Measurements from ENCODE around the gene ARFGAP2. TPM values are rescaled to one million over a fixed set of nuclear protein-coding genes. Genes with fewer than 3 reads are reported as not detected.

Gene ARFGAP2
- total and polyA plus RNA-seq, 9 of the 15 experiments (the other 6 are each of a cell fraction or from before 2014, with no cell fraction given) = 29.1 to 140 (median 90.1) TPM

DNA sequence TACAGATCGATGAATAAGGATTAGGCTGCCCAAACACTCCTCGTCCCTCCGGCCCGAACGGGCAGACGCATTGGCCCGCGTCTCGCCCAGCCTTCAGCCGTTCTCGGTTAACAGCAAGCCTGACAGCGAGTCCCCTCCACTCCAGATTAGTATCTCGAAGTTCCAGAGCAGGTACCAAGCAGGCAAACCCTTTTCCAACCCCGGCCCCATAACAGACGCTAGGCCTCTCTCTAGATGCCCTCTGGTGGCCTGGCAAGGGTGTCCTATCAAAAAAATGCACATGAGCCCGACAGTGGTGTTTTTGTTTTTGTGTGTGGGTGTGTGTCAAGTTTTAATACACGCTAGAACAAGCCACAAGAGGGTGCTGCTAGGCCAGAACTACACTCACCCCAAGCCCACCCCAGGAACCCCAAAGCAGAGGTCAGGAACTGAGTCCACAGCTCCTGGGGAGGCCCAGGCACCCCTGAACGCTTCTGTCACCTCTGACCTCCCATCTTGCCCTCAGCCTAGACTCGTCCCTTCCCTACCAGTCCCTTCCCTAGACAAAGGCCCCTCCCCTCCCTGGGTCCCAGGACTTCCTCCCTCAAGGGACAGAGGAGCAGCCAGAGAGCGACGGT is 658 bp upstream of the ARFGAP2 start (continued):
- no peak for TF ChIP-seq ZNF561 (CRISPR knock-in tag; conservative IDR thresholded peaks at IDR 0.05)
- TF ChIP-seq, protein P1, sequence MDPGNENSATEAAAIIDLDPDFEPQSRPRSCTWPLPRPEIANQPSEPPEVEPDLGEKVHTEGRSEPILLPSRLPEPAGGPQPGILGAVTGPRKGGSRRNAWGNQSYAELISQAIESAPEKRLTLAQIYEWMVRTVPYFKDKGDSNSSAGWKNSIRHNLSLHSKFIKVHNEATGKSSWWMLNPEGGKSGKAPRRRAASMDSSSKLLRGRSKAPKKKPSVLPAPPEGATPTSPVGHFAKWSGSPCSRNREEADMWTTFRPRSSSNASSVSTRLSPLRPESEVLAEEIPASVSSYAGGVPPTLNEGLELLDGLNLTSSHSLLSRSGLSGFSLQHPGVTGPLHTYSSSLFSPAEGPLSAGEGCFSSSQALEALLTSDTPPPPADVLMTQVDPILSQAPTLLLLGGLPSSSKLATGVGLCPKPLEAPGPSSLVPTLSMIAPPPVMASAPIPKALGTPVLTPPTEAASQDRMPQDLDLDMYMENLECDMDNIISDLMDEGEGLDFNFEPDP (CRISPR knock-in tag; IDR thresholded peaks at IDR 0.05) = no peak
- 0 out of 2 replicates have a peak, but pooled peaks have one; percentile 50 for TF ChIP-seq CTBP1 (IDR thresholded peaks at IDR 0.05; ENCODE audit: borderline replicate concordance)
- 0 out of 2 replicates have a peak, but pooled peaks have one; percentile 25 for TF ChIP-seq ETV5 (CRISPR knock-in tag; IDR thresholded peaks at IDR 0.05; ENCODE audit: low read depth)
- TF ChIP-seq ZNF212 (CRISPR knock-in tag; IDR thresholded peaks at IDR 0.05) = no peak
- TF ChIP-seq TAL1 (IDR thresholded peaks at IDR 0.05) = 0 out of 2 replicates have a peak, but pooled peaks have one; percentile 15
- no peak for TF ChIP-seq SMARCC2 (IDR thresholded peaks at IDR 0.05; ENCODE audit: low read depth)
- TF ChIP-seq ERF (CRISPR knock-in tag; IDR thresholded peaks at IDR 0.05) = 0 out of 2 replicates have a peak, but pooled peaks have one; percentile 19
- peak; percentile 69; the same call in 1 of the 2 replicates for TF ChIP-seq MTA3 (IDR thresholded peaks at IDR 0.05; ENCODE audit: borderline replicate concordance)
- peak; percentile 5; the same call in 1 of the 2 replicates for TF ChIP-seq SP1 (CRISPR knock-in tag; IDR thresholded peaks at IDR 0.05)
- no peak for TF ChIP-seq ZNF695 (CRISPR knock-in tag; IDR thresholded peaks at IDR 0.05)
- TF ChIP-seq, protein P2, sequence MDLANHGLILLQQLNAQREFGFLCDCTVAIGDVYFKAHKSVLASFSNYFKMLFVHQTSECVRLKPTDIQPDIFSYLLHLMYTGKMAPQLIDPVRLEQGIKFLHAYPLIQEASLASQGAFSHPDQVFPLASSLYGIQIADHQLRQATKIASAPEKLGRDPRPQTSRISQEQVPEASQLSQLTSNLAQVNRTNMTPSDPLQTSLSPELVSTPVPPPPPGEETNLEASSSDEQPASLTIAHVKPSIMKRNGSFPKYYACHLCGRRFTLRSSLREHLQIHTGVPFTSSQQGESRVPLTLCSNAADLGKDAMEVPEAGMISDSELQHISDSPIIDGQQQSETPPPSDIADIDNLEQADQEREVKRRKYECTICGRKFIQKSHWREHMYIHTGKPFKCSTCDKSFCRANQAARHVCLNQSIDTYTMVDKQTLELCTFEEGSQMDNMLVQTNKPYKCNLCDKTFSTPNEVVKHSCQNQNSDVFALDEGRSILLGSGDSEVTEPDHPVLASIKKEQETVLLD (IDR thresholded peaks at IDR 0.05) = peak; percentile 84
- 0 out of 2 replicates have a peak, but pooled peaks have one; percentile 2 for TF ChIP-seq CXXC5 (CRISPR knock-in tag; IDR thresholded peaks at IDR 0.05)
- TF ChIP-seq BMI1 (IDR thresholded peaks at IDR 0.05; ENCODE audit: low read length) = no peak
- no peak for TF ChIP-seq NR2C2 (CRISPR knock-in tag; IDR thresholded peaks at IDR 0.05)
- peak; percentile 90 for TF ChIP-seq NR2C2 (tag; IDR thresholded peaks at IDR 0.05)
- peak; percentile 49 to 64; a peak in 1 of 4 replicates for TF ChIP-seq ARNT (IDR thresholded peaks at IDR 0.05)
- peak; percentile 40; the same call in 1 of the 2 replicates for TF ChIP-seq PHF8 (IDR thresholded peaks at IDR 0.05; ENCODE audit: borderline replicate concordance, low read length)
- TF ChIP-seq NBN (IDR thresholded peaks at IDR 0.05; ENCODE audit: low read depth) = 0 out of 2 replicates have a peak, but pooled peaks have one; percentile 36
- peak; percentile 7 for TF ChIP-seq CCNT2 (IDR thresholded peaks at IDR 0.05; ENCODE audit: borderline replicate concordance, extremely low read depth, insufficient read length, low read depth, low read length)
- TF ChIP-seq HMGN3 (IDR thresholded peaks at IDR 0.05; ENCODE audit: borderline replicate concordance, extremely low read depth, insufficient read length, low read depth, low read length) = peak; percentile 8
- TF ChIP-seq NR2C1 (IDR thresholded peaks at IDR 0.05) = no peak
- peak; percentile 79 for TF ChIP-seq NR2C1 (tag; IDR thresholded peaks at IDR 0.05)
- no peak for TF ChIP-seq YBX1 (IDR thresholded peaks at IDR 0.05)
- TF ChIP-seq HDAC1 (IDR thresholded peaks at IDR 0.05) = peak in 1 of 2 experiments; percentile 92; a peak in 2 of 4 replicates
- TF ChIP-seq, protein P3, sequence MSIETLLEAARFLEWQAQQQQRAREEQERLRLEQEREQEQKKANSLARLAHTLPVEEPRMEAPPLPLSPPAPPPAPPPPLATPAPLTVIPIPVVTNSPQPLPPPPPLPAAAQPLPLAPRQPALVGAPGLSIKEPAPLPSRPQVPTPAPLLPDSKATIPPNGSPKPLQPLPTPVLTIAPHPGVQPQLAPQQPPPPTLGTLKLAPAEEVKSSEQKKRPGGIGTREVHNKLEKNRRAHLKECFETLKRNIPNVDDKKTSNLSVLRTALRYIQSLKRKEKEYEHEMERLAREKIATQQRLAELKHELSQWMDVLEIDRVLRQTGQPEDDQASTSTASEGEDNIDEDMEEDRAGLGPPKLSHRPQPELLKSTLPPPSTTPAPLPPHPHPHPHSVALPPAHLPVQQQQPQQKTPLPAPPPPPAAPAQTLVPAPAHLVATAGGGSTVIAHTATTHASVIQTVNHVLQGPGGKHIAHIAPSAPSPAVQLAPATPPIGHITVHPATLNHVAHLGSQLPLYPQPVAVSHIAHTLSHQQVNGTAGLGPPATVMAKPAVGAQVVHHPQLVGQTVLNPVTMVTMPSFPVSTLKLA (conservative IDR thresholded peaks at IDR 0.05) = peak; percentile 89 to 94
- peak; percentile 74 for TF ChIP-seq BRD9 (IDR thresholded peaks at IDR 0.05; ENCODE audit: low read depth, partially characterized antibody)
